GM19372 (cell line): ENCODE data around the gene PCDHB11.
"Not testable (repeated sequence)": the region's sequence is repeated elsewhere in the genome, so short reads cannot be mapped to it uniquely, and the experiment has no call there.

Experiments
- ATAC-seq: cut with Tn5 transposase; IDR thresholded peaks from one replicate; pipeline ENCODE4 v1.9.1; 2021; ENCODE audit warnings: mild to moderate bottlenecking, low read depth, moderate library complexity; ENCODE audit not compliant: unreplicated experiment

PCDHB11 gene

GRCh38 chr5:141199359-141200235, at the start of gene PCDHB11:
TSS of gene PCDHB11 (plus strand) at chr5:141199627. CDS start at chr5:141199775, 148 bp downstream.
- no peak for ATAC-seq

- ATAC-seq = no peak
Observed at GRCh38 chr5:141149812-141150211, 49.6 kb upstream of the PCDHB11 start, which contains the start of gene PCDHB6. TSS of gene PCDHB6 (plus strand) at chr5:141150057. CDS start at chr5:141150258, 201 bp downstream.

GRCh38 chr5:141150224-141150992, 49.0 kb upstream of the PCDHB11 start:
- no peak for ATAC-seq

DNA sequence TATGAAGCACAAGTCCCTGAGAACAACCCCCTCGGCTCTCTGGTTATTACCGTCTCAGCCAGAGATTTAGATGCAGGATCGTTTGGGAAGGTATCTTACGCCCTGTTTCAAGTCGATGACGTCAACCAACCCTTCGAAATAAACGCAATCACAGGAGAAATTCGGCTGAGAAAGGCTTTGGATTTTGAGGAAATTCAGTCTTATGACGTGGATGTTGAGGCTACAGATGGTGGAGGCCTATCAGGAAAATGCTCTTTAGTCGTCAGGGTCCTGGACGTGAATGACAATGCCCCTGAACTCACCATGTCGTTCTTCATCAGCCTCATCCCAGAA, 48.5 kb upstream of the PCDHB11 start:
- no peak for ATAC-seq

DNA sequence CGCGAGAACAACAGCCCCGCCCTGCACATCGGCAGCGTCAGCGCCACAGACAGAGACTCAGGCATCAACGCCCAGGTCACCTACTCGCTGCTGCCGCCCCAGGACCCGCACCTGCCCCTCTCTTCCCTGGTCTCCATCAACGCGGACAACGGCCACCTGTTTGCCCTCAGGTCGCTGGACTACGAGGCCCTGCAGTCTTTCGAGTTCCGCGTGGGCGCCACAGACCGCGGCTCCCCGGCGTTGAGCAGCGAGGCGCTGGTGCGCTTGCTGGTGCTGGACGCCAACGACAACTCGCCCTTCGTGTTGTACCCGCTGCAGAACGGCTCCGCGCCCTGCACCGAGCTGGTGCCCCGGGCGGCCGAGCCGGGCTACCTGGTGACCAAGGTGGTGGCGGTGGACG, 47.8 kb upstream of the PCDHB11 start:
- not testable (repeated sequence) for ATAC-seq

- ATAC-seq = not testable (repeated sequence)
Observed at GRCh38 chr5:141152096-141152495, 47.3 kb upstream of the PCDHB11 start.

DNA sequence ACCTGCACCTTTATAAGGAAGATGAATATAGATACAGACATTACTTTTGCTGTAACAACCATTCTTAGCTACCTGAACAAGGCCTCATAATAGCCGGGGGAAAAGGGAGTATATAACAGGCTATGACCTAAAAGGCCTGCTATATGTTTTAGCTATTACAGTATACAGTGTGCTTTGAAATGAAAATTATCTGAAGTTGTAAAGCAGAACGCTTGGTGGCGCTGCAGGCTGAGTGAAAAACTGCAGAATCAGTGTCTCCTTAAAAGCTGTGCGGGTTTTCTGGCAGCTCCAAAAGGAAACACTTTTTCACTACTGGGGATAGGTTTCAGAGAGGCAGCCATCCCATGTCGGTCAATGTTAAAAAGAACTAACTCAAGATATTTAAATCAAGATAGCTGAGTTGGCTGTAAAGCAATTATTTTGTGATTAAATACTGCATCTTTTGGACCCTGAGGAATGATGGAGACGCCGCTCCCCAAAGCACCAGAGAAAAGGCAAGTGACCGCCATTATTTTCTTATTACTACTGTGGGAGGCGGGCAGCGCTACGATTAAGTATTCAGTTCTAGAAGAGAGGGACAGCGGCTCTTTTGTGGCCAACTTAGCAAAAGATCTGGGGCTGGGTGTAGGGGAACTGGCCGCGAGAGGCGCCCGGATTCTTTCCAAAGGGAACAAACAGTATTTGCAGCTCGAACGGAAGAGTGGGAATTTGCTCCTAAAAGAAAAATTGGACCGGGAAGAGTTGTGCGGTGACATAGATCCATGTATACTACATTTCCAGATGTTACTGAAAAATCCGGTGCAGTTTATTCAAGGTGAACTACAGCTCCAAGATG, 43.7 kb upstream of the PCDHB11 start:
- ATAC-seq = no peak

- ATAC-seq = not testable (repeated sequence)
Observed at GRCh38 chr5:141157356-141157755, 42.1 kb upstream of the PCDHB11 start.

GRCh38 chr5:141157901-141158300, 41.5 kb upstream of the PCDHB11 start:
- not testable (repeated sequence) for ATAC-seq

DNA sequence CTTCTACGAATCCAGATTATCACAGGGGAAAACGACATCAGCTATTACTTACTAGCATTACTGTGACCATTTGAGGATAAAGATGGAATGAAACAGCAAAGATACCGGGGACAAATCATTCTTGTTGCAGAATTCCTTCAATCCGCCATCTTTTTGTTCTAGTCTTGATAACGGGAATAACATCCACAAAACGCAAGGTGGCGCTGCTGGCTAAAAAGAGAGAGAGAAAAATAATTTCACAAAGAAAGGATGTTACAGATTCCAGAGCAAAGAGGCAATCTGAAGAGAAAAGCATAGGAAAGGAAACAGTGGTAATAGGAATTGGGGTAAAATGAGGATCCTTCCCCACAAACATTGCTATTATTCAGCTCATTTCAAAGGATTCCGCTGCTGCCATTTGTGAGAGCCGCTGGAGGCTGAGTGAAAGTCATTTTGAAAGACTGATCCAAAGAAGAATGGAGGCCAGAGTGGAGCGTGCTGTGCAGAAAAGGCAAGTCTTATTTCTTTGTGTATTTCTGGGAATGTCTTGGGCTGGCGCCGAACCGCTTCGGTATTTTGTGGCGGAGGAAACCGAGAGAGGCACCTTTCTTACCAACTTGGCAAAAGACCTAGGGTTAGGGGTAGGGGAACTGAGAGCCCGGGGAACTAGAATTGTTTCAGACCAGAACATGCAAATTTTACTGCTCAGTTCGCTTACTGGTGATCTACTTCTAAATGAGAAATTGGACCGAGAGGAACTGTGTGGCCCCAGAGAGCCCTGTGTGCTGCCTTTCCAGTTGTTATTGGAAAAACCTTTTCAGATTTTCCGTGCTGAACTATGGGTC, 26.8 kb upstream of the PCDHB11 start, which contains the start of gene PCDHB7:
Gene PCDHB7, plus strand, starts transcription at position 264 of the 824 bp plus-strand sequence. Its CDS starts 192 bp downstream, at position 456.
- ATAC-seq = no peak

DNA sequence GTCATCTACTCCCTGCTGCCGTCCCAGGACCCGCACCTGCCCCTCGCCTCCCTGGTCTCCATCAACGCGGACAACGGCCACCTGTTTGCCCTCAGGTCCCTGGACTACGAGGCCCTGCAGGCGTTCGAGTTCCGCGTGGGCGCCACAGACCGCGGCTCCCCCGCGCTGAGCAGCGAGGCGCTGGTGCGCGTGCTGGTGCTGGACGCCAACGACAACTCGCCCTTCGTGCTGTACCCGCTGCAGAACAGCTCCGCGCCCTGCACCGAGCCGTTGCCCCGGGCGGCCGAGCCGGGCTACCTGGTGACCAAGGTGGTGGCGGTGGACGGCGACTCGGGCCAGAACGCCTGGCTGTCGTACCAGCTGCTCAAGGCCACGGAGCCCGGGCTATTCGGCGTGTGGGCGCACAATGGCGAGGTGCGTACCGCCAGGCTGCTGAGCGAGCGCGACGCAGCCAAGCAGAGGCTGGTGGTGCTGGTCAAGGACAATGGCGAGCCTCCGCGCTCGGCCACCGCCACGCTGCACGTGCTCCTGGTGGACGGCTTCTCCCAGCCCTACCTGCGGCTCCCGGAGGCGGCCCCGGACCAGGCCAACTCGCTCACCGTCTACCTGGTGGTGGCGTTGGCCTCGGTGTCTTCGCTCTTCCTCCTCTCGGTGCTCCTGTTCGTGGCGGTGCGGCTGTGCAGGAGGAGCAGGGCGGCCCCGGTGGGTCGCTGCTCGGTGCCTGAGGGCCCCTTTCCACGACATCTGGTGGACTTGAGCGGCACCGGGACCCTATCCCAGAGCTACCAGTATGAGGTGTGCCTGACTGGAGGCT, 24.9 kb upstream of the PCDHB11 start:
- not testable (repeated sequence) for ATAC-seq

- ATAC-seq = no peak
Observed at GRCh38 chr5:141175933-141176332, 23.5 kb upstream of the PCDHB11 start.

- ATAC-seq = not testable (repeated sequence)
Observed at GRCh38 chr5:141177577-141178191, 21.7 kb upstream of the PCDHB11 start, which contains the start of gene PCDHB8. TSS of gene PCDHB8 (plus strand) at chr5:141177790. CDS start at chr5:141178035, 245 bp downstream.

GRCh38 chr5:141179371-141179770, 20.1 kb upstream of the PCDHB11 start:
- not testable (repeated sequence) for ATAC-seq

GRCh38 chr5:141179876-141180275, 19.6 kb upstream of the PCDHB11 start:
- ATAC-seq = not testable (repeated sequence)

DNA sequence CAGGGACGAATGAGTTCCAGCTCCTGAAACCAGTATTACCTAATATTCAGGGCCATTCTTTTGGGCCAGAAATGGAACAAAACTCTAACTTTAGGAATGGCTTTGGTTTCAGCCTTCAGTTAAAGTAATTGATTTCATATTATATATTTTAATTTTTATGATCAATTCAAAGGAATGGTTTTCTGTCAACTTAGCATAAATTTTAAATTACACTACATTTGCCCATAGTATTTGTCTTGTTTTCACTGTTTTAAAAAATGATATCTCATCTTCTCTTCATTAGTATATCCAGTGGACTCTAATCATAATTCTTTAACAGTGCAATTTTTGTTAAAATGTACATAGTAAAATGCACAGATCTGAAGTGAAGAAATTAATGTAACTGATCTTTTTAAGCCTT, 19.1 kb upstream of the PCDHB11 start:
- ATAC-seq = no peak

DNA sequence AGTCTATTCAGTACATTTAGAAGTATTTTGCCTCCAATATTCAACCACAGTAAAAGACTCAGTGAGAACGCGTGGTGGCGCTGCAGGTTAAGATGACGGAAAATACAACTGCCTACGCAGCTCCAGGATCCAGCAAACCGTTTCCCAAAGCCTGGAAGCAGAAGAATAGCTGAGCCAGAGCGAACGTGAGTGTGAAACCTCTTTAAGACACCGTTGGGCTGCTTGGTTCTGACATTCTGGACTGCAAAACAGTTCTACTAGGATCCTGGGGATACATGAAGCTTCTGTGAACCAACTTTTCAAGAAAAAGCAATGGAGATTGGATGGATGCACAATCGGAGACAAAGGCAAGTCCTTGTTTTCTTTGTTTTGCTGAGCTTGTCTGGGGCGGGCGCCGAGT, 17.2 kb upstream of the PCDHB11 start, which contains the start of gene PCDHB16:
Gene PCDHB16, plus strand, starts transcription at position 140 of the 400 bp plus-strand sequence. Its CDS starts 173 bp downstream, at position 313.
- no peak for ATAC-seq
